HG02840 (cell line): ENCODE data around the gene NLRP12.
"Not testable (repeated sequence)": the region's sequence is repeated elsewhere in the genome, so short reads cannot be mapped to it uniquely, and the experiment has no call there.

Experiments used
- ATAC-seq: cut with Tn5 transposase; IDR thresholded peaks from one replicate; pipeline ENCODE4 v1.9.1; 2021; ENCODE audit warnings: mild to moderate bottlenecking, moderate library complexity, moderate number of reproducible peaks; ENCODE audit not compliant: unreplicated experiment, low FRiP score

Gene NLRP12

GRCh38 chr19:53824134-53824611, at the start of gene NLRP12:
NLRP12 (minus strand) TSS chr19:53824314; CDS start chr19:53824174, 140 bp downstream.
- ATAC-seq: no peak

- ATAC-seq: no peak
Observed at GRCh38 chr19:53872762-53873161, 48.6 kb upstream of the NLRP12 start.

GRCh38 chr19:53871454-53871853, 47.3 kb upstream of the NLRP12 start:
- no peak for ATAC-seq

GRCh38 chr19:53870485-53870844, 46.4 kb upstream of the NLRP12 start:
- ATAC-seq: no peak

GRCh38 chr19:53869805-53870484, 45.8 kb upstream of the NLRP12 start:
- ATAC-seq: not testable (repeated sequence)

- ATAC-seq: no peak
Observed at GRCh38 chr19:53868892-53869804, 45.0 kb upstream of the NLRP12 start.

GRCh38 chr19:53868091-53868891, 44.2 kb upstream of the NLRP12 start:
- no peak for ATAC-seq

GRCh38 chr19:53867225-53868090, 43.3 kb upstream of the NLRP12 start, which contains the start of gene MYADM:
MYADM (plus strand) TSS chr19:53867883; CDS start chr19:53873530, 5,647 bp downstream.
- ATAC-seq: peak; percentile 59

- no peak for ATAC-seq
Observed at GRCh38 chr19:53866865-53867224, 42.7 kb upstream of the NLRP12 start.

- no peak for ATAC-seq
Observed at GRCh38 chr19:53865918-53866864, 42.1 kb upstream of the NLRP12 start.

GRCh38 chr19:53865523-53865917, 41.4 kb upstream of the NLRP12 start:
- ATAC-seq: no peak

- ATAC-seq: no peak
Observed at GRCh38 chr19:53864308-53864836, 40.3 kb upstream of the NLRP12 start.

GRCh38 chr19:53853707-53854106, 29.6 kb upstream of the NLRP12 start:
- no peak for ATAC-seq

- no peak for ATAC-seq
Observed at GRCh38 chr19:53849237-53849676, 25.1 kb upstream of the NLRP12 start.

GRCh38 chr19:53847555-53847954, 23.4 kb upstream of the NLRP12 start:
- ATAC-seq: no peak

- no peak for ATAC-seq
Observed at GRCh38 chr19:53844849-53845246, 20.7 kb upstream of the NLRP12 start.

- ATAC-seq: not testable (repeated sequence)
Observed at GRCh38 chr19:53840914-53841313, 16.8 kb upstream of the NLRP12 start.

GRCh38 chr19:53840241-53840640, 16.1 kb upstream of the NLRP12 start:
- not testable (repeated sequence) for ATAC-seq
